8988T (cell line): ENCODE data around the gene ALDH16A1.
"Not testable (repeated sequence)": the region's sequence is repeated elsewhere in the genome, so short reads cannot be mapped to it uniquely, and the experiment has no call there.

Experiments
- DNase-seq: peaks from one replicate; pipeline ENCODE4 v3.0.0; 2011

ALDH16A1 gene

GRCh38 chr19:49468199-49468598 lies 15.2 kb downstream of the ALDH16A1 start:
- DNase-seq = no peak

- DNase-seq = no peak
Observed at GRCh38 chr19:49468746-49469447, 15.9 kb downstream of the ALDH16A1 start.

GRCh38 chr19:49469828-49470614 lies 17.0 kb downstream of the ALDH16A1 start:
- DNase-seq = no peak

GRCh38 chr19:49470615-49470978 lies 17.6 kb downstream of the ALDH16A1 start:
- no peak for DNase-seq

- no peak for DNase-seq
Observed at GRCh38 chr19:49472936-49473335, 19.9 kb downstream of the ALDH16A1 start.

- DNase-seq = not testable (repeated sequence)
Observed at GRCh38 chr19:49473501-49473867, 20.5 kb downstream of the ALDH16A1 start.

GRCh38 chr19:49473868-49474541 lies 21.0 kb downstream of the ALDH16A1 start, which contains the start of gene FLT3LG:
Gene FLT3LG, plus strand, starts transcription at chr19:49474215. Its CDS starts 425 bp downstream, at chr19:49474640.
- DNase-seq = peak; percentile 86

- DNase-seq = no peak
Observed at GRCh38 chr19:49474542-49474924, 21.5 kb downstream of the ALDH16A1 start.

- no peak for DNase-seq
Observed at GRCh38 chr19:49475191-49475917, 22.3 kb downstream of the ALDH16A1 start.

- peak; percentile 61 for DNase-seq
Observed at GRCh38 chr19:49475995-49476880, 23.2 kb downstream of the ALDH16A1 start.

- no peak for DNase-seq
Observed at GRCh38 chr19:49479975-49480628, 27.1 kb downstream of the ALDH16A1 start.

GRCh38 chr19:49481020-49481683 lies 28.1 kb downstream of the ALDH16A1 start:
- no peak for DNase-seq

GRCh38 chr19:49486232-49486631 lies 33.2 kb downstream of the ALDH16A1 start:
- DNase-seq = no peak

- DNase-seq = no peak
Observed at GRCh38 chr19:49486710-49487276, 33.8 kb downstream of the ALDH16A1 start.

GRCh38 chr19:49487277-49488045 lies 34.4 kb downstream of the ALDH16A1 start, which contains the start of gene RPL13A:
Gene RPL13A, plus strand, starts transcription at chr19:49487608. Its CDS starts 22 bp downstream, at chr19:49487630.
- DNase-seq = peak; percentile 52

- DNase-seq = no peak
Observed at GRCh38 chr19:49488046-49488862, 35.2 kb downstream of the ALDH16A1 start.

- no peak for DNase-seq
Observed at GRCh38 chr19:49488863-49489537, 36.0 kb downstream of the ALDH16A1 start.

- no peak for DNase-seq
Observed at GRCh38 chr19:49489601-49490167, 36.7 kb downstream of the ALDH16A1 start.
